Subcutaneous abdominal adipose tissue (tissue), 5 donors: ENCODE results near the gene FAM184B.
"Not testable (repeated sequence)": the region's sequence is repeated elsewhere in the genome, so short reads cannot be mapped to it uniquely, and the experiment has no call there.

ENCODE experiments used
- H3K27ac ChIP-seq: one replicate; pipeline ENCODE4 v1.7.0; 2013; ENCODE audit warnings: low read depth, mild to moderate bottlenecking, inconsistent platforms, low read length, moderate library complexity
- H3K27me3 ChIP-seq, 5 donors: one replicate each; pipeline ENCODE4 v1.7.0; 2013; ENCODE audit warnings: low read length in 5 of 5, inconsistent platforms in 1 of 5; ENCODE audit not compliant: control insufficient read depth in 5 of 5, insufficient read depth in 4 of 5
- H3K36me3 ChIP-seq, 5 donors: one replicate each; pipeline ENCODE4 v1.7.0; 2013; ENCODE audit warnings: low read length in 5 of 5; ENCODE audit not compliant: control insufficient read depth in 5 of 5, insufficient read depth in 5 of 5
- H3K4me1 ChIP-seq, 5 donors: one replicate each; pipeline ENCODE4 v1.7.0; 2013; ENCODE audit warnings: low read length in 5 of 5, mild to moderate bottlenecking in 3 of 5, moderate library complexity in 1 of 5; ENCODE audit not compliant: control insufficient read depth in 5 of 5, insufficient read depth in 5 of 5
- H3K4me3 ChIP-seq, 5 donors: one replicate each; pipeline ENCODE4 v1.7.0; 2013; ENCODE audit warnings: low read length in 5 of 5, low read depth in 1 of 5
- H3K9ac ChIP-seq, 5 donors: one replicate each; pipeline ENCODE4 v1.7.0; 2013; ENCODE audit warnings: low read length in 5 of 5, mild to moderate bottlenecking in 4 of 5, moderate library complexity in 3 of 5
- H3K9me3 ChIP-seq, 5 donors: one replicate each; pipeline ENCODE4 v1.7.0; 2013; ENCODE audit warnings: low read length in 5 of 5; ENCODE audit not compliant: control insufficient read depth in 5 of 5
- donor health status: healthy.
- donor health status: healthy.
- donor health status: healthy.
- donor health status: healthy.
- donor health status: healthy.

Gene FAM184B

GRCh38 chr4:17721496-17722355, 59.7 kb downstream of the FAM184B start:
- H3K9ac ChIP-seq, result no peak overlapping the region
- peaks cover 0 to 7% (median 2%) of the 10 kb centered on the region in 5 donors for H3K27me3 ChIP-seq
- no peaks in the 10 kb centered on the region for H3K9me3 ChIP-seq
- H3K4me1 ChIP-seq, result no peaks in the 10 kb centered on the region
- no peak overlapping the region for H3K4me3 ChIP-seq
- no peaks in the 10 kb centered on the region for H3K36me3 ChIP-seq
- no peak overlapping the region for H3K27ac ChIP-seq

- H3K4me3 ChIP-seq, result no peak overlapping the region
- H3K9me3 ChIP-seq, result no peaks in the 10 kb centered on the region
- H3K36me3 ChIP-seq, result no peaks in the 10 kb centered on the region
- H3K27me3 ChIP-seq, result peaks cover 0 to 4% (median 2%) of the 10 kb centered on the region in 5 donors
- H3K9ac ChIP-seq, result no peak overlapping the region
- H3K4me1 ChIP-seq, result no peaks in the 10 kb centered on the region
- no peak overlapping the region for H3K27ac ChIP-seq
These were observed 62.3 kb downstream of the FAM184B start for GRCh38 chr4:17719106-17719505.

GRCh38 chr4:17718471-17718870, 63.0 kb downstream of the FAM184B start:
- no peak overlapping the region for H3K27ac ChIP-seq
- H3K4me3 ChIP-seq, result no peak overlapping the region
- H3K9ac ChIP-seq, result no peak overlapping the region
- H3K4me1 ChIP-seq, result no peaks in the 10 kb centered on the region
- no peaks in the 10 kb centered on the region for H3K36me3 ChIP-seq
- no peaks in the 10 kb centered on the region for H3K9me3 ChIP-seq
- H3K27me3 ChIP-seq, result peaks cover 0 to 4% (median 2%) of the 10 kb centered on the region in 5 donors

- no peak overlapping the region for H3K4me3 ChIP-seq
- H3K27ac ChIP-seq, result no peak overlapping the region
- H3K4me1 ChIP-seq, result no peaks in the 10 kb centered on the region
These were observed 64.1 kb downstream of the FAM184B start for GRCh38 chr4:17717301-17717700.

GRCh38 chr4:17715511-17715910, 65.9 kb downstream of the FAM184B start:
- Histone ChIP-seq H3K4me1 (no peaks in the 10 kb centered on the region), H3K9me3 (no peaks in the 10 kb centered on the region), H3K27ac (no peak overlapping the region), H3K36me3 (no peaks in the 10 kb centered on the region), H3K9ac (no peak overlapping the region), H3K4me3 (no peak overlapping the region), H3K27me3 (peaks cover 0 to 4% (median 2%) of the 10 kb centered on the region in 5 donors)

More at GRCh38 chr4:17717301-17717700, 64.1 kb downstream of the FAM184B start:
- H3K9me3 ChIP-seq, result no peaks in the 10 kb centered on the region
- H3K27me3 ChIP-seq, result peaks cover 0 to 4% (median 2%) of the 10 kb centered on the region in 5 donors
- no peak overlapping the region for H3K9ac ChIP-seq
- no peaks in the 10 kb centered on the region for H3K36me3 ChIP-seq

- no peaks in the 10 kb centered on the region for H3K4me1 ChIP-seq
- no peaks in the 10 kb centered on the region for H3K36me3 ChIP-seq
- H3K9ac ChIP-seq, result no peak overlapping the region
- H3K27me3 ChIP-seq, result peaks cover 0 to 8% (median 4%) of the 10 kb centered on the region in 5 donors
- H3K9me3 ChIP-seq, result no peaks in the 10 kb centered on the region
- H3K27ac ChIP-seq, result no peak overlapping the region
- H3K4me3 ChIP-seq, result no peak overlapping the region
These were observed 67.6 kb downstream of the FAM184B start for GRCh38 chr4:17713779-17714178.

- no peak overlapping the region for H3K9ac ChIP-seq
- no peak overlapping the region for H3K4me3 ChIP-seq
- no peak overlapping the region for H3K27ac ChIP-seq
- no peaks in the 10 kb centered on the region for H3K4me1 ChIP-seq
- H3K36me3 ChIP-seq, result no peaks in the 10 kb centered on the region
- no peaks in the 10 kb centered on the region for H3K9me3 ChIP-seq
- H3K27me3 ChIP-seq, result peaks cover 0 to 8% (median 0%) of the 10 kb centered on the region in 5 donors
These were observed 69.3 kb downstream of the FAM184B start for GRCh38 chr4:17712166-17712565.

GRCh38 chr4:17711206-17711605, 70.2 kb downstream of the FAM184B start:
- H3K9ac ChIP-seq, result not testable (repeated sequence)

GRCh38 chr4:17709763-17710068, 71.7 kb downstream of the FAM184B start:
- no peak overlapping the region for H3K4me3 ChIP-seq
- no peaks in the 10 kb centered on the region for H3K9me3 ChIP-seq
- no peak overlapping the region for H3K9ac ChIP-seq
- no peaks in the 10 kb centered on the region for H3K36me3 ChIP-seq
- no peak overlapping the region for H3K27ac ChIP-seq
- peaks cover 0 to 1% (median 0%) of the 10 kb centered on the region in 5 donors for H3K4me1 ChIP-seq
- peaks cover 0 to 8% (median 0%) of the 10 kb centered on the region in 5 donors for H3K27me3 ChIP-seq

More at GRCh38 chr4:17711206-17711605, 70.2 kb downstream of the FAM184B start:
- not testable (repeated sequence) for H3K27ac ChIP-seq, H3K27me3 ChIP-seq, H3K36me3 ChIP-seq, H3K9me3 ChIP-seq, H3K4me3 ChIP-seq, H3K4me1 ChIP-seq

GRCh38 chr4:17708992-17709762, 72.2 kb downstream of the FAM184B start:
- Histone ChIP-seq H3K4me1 (peaks cover 0 to 1% (median 0%) of the 10 kb centered on the region in 5 donors), H3K36me3 (no peaks in the 10 kb centered on the region), H3K4me3 (no peak overlapping the region), H3K27ac (no peak overlapping the region), H3K9ac (no peak overlapping the region), H3K27me3 (peaks cover 0 to 8% (median 0%) of the 10 kb centered on the region in 5 donors), H3K9me3 (no peaks in the 10 kb centered on the region)
